Thoracic aorta (tissue), 2 donors: ENCODE measurements around the gene CPVL. TPM values are rescaled to one million over a fixed set of nuclear protein-coding genes. Genes with fewer than 3 reads are reported as not detected.
A peak's percentile ranks its signal among the peaks of the same experiment; 100 is the strongest.

Source experiments
- ATAC-seq: fragments of 150-250 bp; one replicate; pipeline ENCODE4 v1.8.0; 2017; ENCODE audit warnings: low read depth; ENCODE audit not compliant: insufficient number of reproducible peaks, low FRiP score
- DNase-seq: peaks from one replicate; pipeline ENCODE4 v3.0.0-alpha.2; 2020; ENCODE audit warnings: low spot score
- H3K27ac ChIP-seq, 2 donors: fragments of 200-600 bp; sonication (generic); 1 replicate in 1 of 2; 2 replicates in 1 of 2; pipeline ENCODE4 v1.5.1; 2016; ENCODE audit warnings: mild to moderate bottlenecking in 2 of 2, moderate library complexity in 2 of 2
- H3K27me3 ChIP-seq: fragments of 200-600 bp; sonication (generic); replicated peaks from 2 replicates; pipeline ENCODE4 v1.6.0; 2016; ENCODE audit warnings: mild to moderate bottlenecking; ENCODE audit not compliant: insufficient read depth
- H3K36me3 ChIP-seq: fragments of 200-600 bp; sonication (generic); one replicate; pipeline ENCODE4 v1.5.1; 2016
- H3K4me1 ChIP-seq, 2 donors: fragments of 200-600 bp; sonication (generic); 1 replicate in 1 of 2; 2 replicates in 1 of 2; pipeline versions ENCODE4 v1.5.1 to v1.6.0; 2016; ENCODE audit warnings: low read depth in 2 of 2, mild to moderate bottlenecking in 1 of 2; ENCODE audit not compliant: control insufficient read depth in 1 of 2
- H3K4me3 ChIP-seq: fragments of 200-600 bp; sonication (generic); 2 replicates; pipeline ENCODE4 v1.5.1; 2016; ENCODE audit warnings: mild to moderate bottlenecking
- H3K9me3 ChIP-seq: fragments of 200-600 bp; sonication (generic); 2 replicates; pipeline ENCODE4 v1.5.1; 2016
- CTCF ChIP-seq: fragments of 200-600 bp; sonication (generic); IDR thresholded peaks from one replicate; pipeline ENCODE4 v1.5.1; 2019; ENCODE audit warnings: antibody characterized with exemption
- total RNA-seq, 2 donors: library from RNA; depleted of rRNA; stranded (reverse); fragments of >200 nt; gene quantifications; one replicate each; pipeline versions ENCODE4 v1.1.0 to v1.2.3, GENCODE V29; 2016

Gene CPVL
- total RNA-seq, 2 donors from 2014 or later, result 21.0 to 22.9 TPM

- Histone ChIP-seq H3K9me3 (no peaks in the 10 kb centered on the region), H3K36me3 (no peaks in the 10 kb centered on the region), H3K4me1 (no peaks in the 10 kb centered on the region), H3K27ac (no peak overlapping the region), H3K27me3 (no peaks in the 10 kb centered on the region), H3K4me3 (no peak overlapping the region)
- ATAC-seq, result no peak
- no peak for TF ChIP-seq CTCF
- no peak for DNase-seq
Measured at GRCh38 chr7:28964056-28964455, 182.3 kb downstream of the CPVL start.

GRCh38 chr7:28961972-28962371 lies 184.4 kb downstream of the CPVL start:
- H3K9me3 ChIP-seq, result no peaks in the 10 kb centered on the region
- H3K27me3 ChIP-seq, result peaks cover under 1% of the 10 kb centered on the region
- H3K4me1 ChIP-seq, result peaks cover 4 to 16% of the 10 kb centered on the region in 2 donors
- H3K4me3 ChIP-seq, result no peak overlapping the region
- no peak overlapping the region for H3K27ac ChIP-seq
- H3K36me3 ChIP-seq, result no peaks in the 10 kb centered on the region
- ATAC-seq (no peak), DNase-seq (no peak)
- TF ChIP-seq CTCF, result no peak

GRCh38 chr7:28960071-28960840 lies 186.1 kb downstream of the CPVL start:
- H3K4me1 ChIP-seq, result peaks cover 4 to 34% of the 10 kb centered on the region in 2 donors
- TF ChIP-seq CTCF, result no peak
- no peaks in the 10 kb centered on the region for H3K36me3 ChIP-seq
- DNase-seq, result no peak
- H3K27ac ChIP-seq, result no peak overlapping the region
- ATAC-seq, result no peak
- H3K27me3 ChIP-seq, result peaks cover 11% of the 10 kb centered on the region
- no peaks in the 10 kb centered on the region for H3K9me3 ChIP-seq
- H3K4me3 ChIP-seq, result no peak overlapping the region

- TF ChIP-seq CTCF, result no peak
- no peaks in the 10 kb centered on the region for H3K9me3 ChIP-seq
- no peaks in the 10 kb centered on the region for H3K36me3 ChIP-seq
- no peak for ATAC-seq
- H3K27ac ChIP-seq, result no peak overlapping the region
- DNase-seq, result no peak
- H3K4me3 ChIP-seq, result no peak overlapping the region
- H3K27me3 ChIP-seq, result peaks cover 15% of the 10 kb centered on the region
- peaks cover 4 to 35% of the 10 kb centered on the region in 2 donors for H3K4me1 ChIP-seq
Measured at GRCh38 chr7:28958980-28959347, 187.4 kb downstream of the CPVL start.

GRCh38 chr7:28958235-28958979 lies 187.9 kb downstream of the CPVL start, which contains the start of gene TRIL:
TSS of gene TRIL (minus strand) at chr7:28958330. CDS start at chr7:28958046, 284 bp downstream.
- no peaks in the 10 kb centered on the region for H3K9me3 ChIP-seq
- no peak for ATAC-seq
- H3K4me3 ChIP-seq, result peak within 1 kb of the TSS; percentile 73
- no peak for TF ChIP-seq CTCF
- no peak within 1 kb of the TSS for H3K27ac ChIP-seq
- H3K36me3 ChIP-seq, result no peaks in the 10 kb centered on the region
- peaks cover 4 to 35% of the 10 kb centered on the region in 2 donors for H3K4me1 ChIP-seq
- DNase-seq, result no peak
- peaks cover 15% of the 10 kb centered on the region for H3K27me3 ChIP-seq
